Suprapubic skin (tissue), 4 donors: ENCODE results near the gene MALRD1. TPM values are rescaled to one million over a fixed set of nuclear protein-coding genes. Genes with fewer than 3 reads are reported as not detected.

ENCODE experiments used
- DNase-seq, 2 donors: peaks; one replicate each; pipeline ENCODE4 v3.0.0-alpha.2; 2019; ENCODE audit warnings: low spot score in 2 of 2
- H3K27ac ChIP-seq: fragments of 200-600 bp; sonication (generic); one replicate; pipeline ENCODE4 v1.5.1; 2019
- H3K27me3 ChIP-seq: fragments of 200-600 bp; sonication (generic); one replicate; pipeline ENCODE4 v1.5.1; 2019
- H3K36me3 ChIP-seq: fragments of 200-600 bp; sonication (generic); one replicate; pipeline ENCODE4 v1.5.1; 2019
- H3K4me1 ChIP-seq: fragments of 200-600 bp; sonication (generic); one replicate; pipeline ENCODE4 v1.5.1; 2019
- H3K4me3 ChIP-seq: fragments of 200-600 bp; sonication (generic); one replicate; pipeline ENCODE4 v1.5.1; 2019; ENCODE audit warnings: mild to moderate bottlenecking
- H3K9me3 ChIP-seq: fragments of 200-600 bp; sonication (generic); one replicate; pipeline ENCODE4 v1.5.1; 2019
- EP300 ChIP-seq: sonication (generic); formaldehyde crosslinking; IDR thresholded peaks from one replicate; pipeline ENCODE4 v1.6.1; 2017; ENCODE audit warnings: antibody characterized with exemption
- POLR2A ChIP-seq, 2 donors: fragments of 450-650 bp; IDR thresholded peaks; one replicate each; pipeline ENCODE4 v1.6.1; 2017; ENCODE audit warnings: antibody characterized with exemption in 2 of 2, mild to moderate bottlenecking in 2 of 2, moderate library complexity in 2 of 2
- POLR2AphosphoS5 ChIP-seq, 3 donors: sonication (generic); formaldehyde crosslinking; IDR thresholded peaks; one replicate each; pipeline ENCODE4 v1.6.1; 2017; ENCODE audit warnings: antibody characterized with exemption in 3 of 3
- WGBS: methylation state at CpG from one replicate; pipeline ENCODE4 v1.1.5; 2018; 5-methylcytosine and 5-hydroxymethylcytosine counted together
- total RNA-seq, 4 donors: library from RNA; depleted of rRNA; stranded (reverse); fragments of >200 nt; gene quantifications; one replicate each; pipeline ENCODE4 v1.1.0, GENCODE V29; 2016
- TF ChIP-seq, protein P1 (sequence below), 2 donors: fragments of 200-600 bp in 1 of 2; fragments of 450-650 bp in 1 of 2; sonication (generic) in 1 of 2; IDR thresholded peaks; one replicate each; pipeline ENCODE4 v1.5.1; 2016 to 2019; ENCODE audit warnings: antibody characterized with exemption in 2 of 2, mild to moderate bottlenecking in 1 of 2, moderate library complexity in 1 of 2

MALRD1 gene
- total RNA-seq, 4 donors from 2014 or later: 0.23 to 0.80 (median 0.31) TPM; not detected in 1

DNA sequence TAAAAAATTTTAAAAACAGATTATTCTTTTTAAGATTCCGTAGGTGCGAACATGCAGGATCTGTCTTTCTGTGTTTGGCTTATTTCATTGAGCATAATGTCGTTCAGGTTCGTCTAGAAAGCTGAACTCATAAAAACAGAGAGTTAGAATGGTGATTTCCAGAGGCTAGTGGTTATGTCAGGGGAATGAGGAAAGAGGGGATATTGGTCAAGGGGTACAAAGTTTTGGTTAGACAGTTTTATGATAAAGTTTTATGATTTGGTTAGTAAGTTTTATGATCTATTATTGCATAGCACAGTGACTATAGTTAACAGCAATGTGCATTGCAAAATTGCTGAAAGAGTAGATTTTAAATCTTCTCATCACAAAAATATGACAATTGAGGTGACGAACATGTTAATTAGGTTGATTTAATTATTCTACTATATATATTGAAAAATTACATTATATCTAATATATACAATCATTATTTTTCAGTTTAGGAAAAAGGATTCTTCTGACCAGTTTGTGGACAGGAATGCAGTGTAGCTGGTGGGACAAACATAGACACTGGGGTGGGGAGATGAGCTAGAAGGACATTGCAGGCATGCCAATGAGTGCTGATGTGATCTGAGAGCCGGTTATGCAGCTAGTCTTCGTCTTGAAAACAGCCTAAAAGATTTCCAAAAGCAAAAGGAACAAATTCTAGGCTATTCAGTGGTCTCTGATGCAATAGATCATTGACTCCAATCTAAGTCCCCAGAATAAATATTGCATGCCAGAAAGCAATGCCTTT, 31.3 kb upstream of the MALRD1 start:
- no peak overlapping the region for H3K4me3 ChIP-seq
- H3K9me3 ChIP-seq: no peaks in the 10 kb centered on the region
- no peaks in the 10 kb centered on the region for H3K36me3 ChIP-seq
- TF ChIP-seq, protein P1, sequence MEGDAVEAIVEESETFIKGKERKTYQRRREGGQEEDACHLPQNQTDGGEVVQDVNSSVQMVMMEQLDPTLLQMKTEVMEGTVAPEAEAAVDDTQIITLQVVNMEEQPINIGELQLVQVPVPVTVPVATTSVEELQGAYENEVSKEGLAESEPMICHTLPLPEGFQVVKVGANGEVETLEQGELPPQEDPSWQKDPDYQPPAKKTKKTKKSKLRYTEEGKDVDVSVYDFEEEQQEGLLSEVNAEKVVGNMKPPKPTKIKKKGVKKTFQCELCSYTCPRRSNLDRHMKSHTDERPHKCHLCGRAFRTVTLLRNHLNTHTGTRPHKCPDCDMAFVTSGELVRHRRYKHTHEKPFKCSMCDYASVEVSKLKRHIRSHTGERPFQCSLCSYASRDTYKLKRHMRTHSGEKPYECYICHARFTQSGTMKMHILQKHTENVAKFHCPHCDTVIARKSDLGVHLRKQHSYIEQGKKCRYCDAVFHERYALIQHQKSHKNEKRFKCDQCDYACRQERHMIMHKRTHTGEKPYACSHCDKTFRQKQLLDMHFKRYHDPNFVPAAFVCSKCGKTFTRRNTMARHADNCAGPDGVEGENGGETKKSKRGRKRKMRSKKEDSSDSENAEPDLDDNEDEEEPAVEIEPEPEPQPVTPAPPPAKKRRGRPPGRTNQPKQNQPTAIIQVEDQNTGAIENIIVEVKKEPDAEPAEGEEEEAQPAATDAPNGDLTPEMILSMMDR (IDR thresholded peaks at IDR 0.05): no peak
- TF ChIP-seq POLR2AphosphoS5 (IDR thresholded peaks at IDR 0.05): no peak
- no peak for TF ChIP-seq EP300
- TF ChIP-seq POLR2A (IDR thresholded peaks at IDR 0.05): no peak
- no peak overlapping the region for H3K27ac ChIP-seq
- DNase-seq: no peak
- no peaks in the 10 kb centered on the region for H3K27me3 ChIP-seq
- H3K4me1 ChIP-seq: no peaks in the 10 kb centered on the region
- WGBS: 75% methylated on average over 7 of the region's 7 CpGs

- TF ChIP-seq POLR2A (IDR thresholded peaks at IDR 0.05) (no peak), EP300 (no peak), POLR2AphosphoS5 (IDR thresholded peaks at IDR 0.05) (no peak)
- TF ChIP-seq, protein P1 (IDR thresholded peaks at IDR 0.05): no peak
- Histone ChIP-seq H3K9me3 (no peaks in the 10 kb centered on the region), H3K36me3 (no peaks in the 10 kb centered on the region), H3K4me3 (no peak overlapping the region), H3K4me1 (no peaks in the 10 kb centered on the region), H3K27ac (no peak overlapping the region), H3K27me3 (no peaks in the 10 kb centered on the region)
- no peak for DNase-seq
- WGBS: 89% methylated on average over 2 of the region's 2 CpGs
Measured at GRCh38 chr10:19021162-19021561, 27.4 kb upstream of the MALRD1 start.

- TF ChIP-seq EP300 (no peak), POLR2AphosphoS5 (IDR thresholded peaks at IDR 0.05) (no peak), POLR2A (IDR thresholded peaks at IDR 0.05) (no peak)
- TF ChIP-seq, protein P1 (IDR thresholded peaks at IDR 0.05): no peak
- Histone ChIP-seq H3K4me3 (no peak overlapping the region), H3K27me3 (no peaks in the 10 kb centered on the region), H3K36me3 (no peaks in the 10 kb centered on the region), H3K9me3 (no peaks in the 10 kb centered on the region), H3K27ac (no peak overlapping the region), H3K4me1 (no peaks in the 10 kb centered on the region)
- DNase-seq: no peak
- 80% methylated on average over 2 of the region's 2 CpGs for WGBS
Measured at GRCh38 chr10:19024611-19025010, 24.0 kb upstream of the MALRD1 start.

- TF ChIP-seq, protein P1 (IDR thresholded peaks at IDR 0.05): no peak
- TF ChIP-seq POLR2A (IDR thresholded peaks at IDR 0.05): no peak
- TF ChIP-seq POLR2AphosphoS5 (IDR thresholded peaks at IDR 0.05): no peak
- Histone ChIP-seq H3K27ac (no peak overlapping the region), H3K36me3 (no peaks in the 10 kb centered on the region), H3K9me3 (no peaks in the 10 kb centered on the region), H3K4me1 (no peaks in the 10 kb centered on the region), H3K4me3 (no peak overlapping the region), H3K27me3 (no peaks in the 10 kb centered on the region)
- DNase-seq: no peak
- 69% methylated on average over 2 of the region's 2 CpGs for WGBS
Measured at GRCh38 chr10:19031763-19032162, 16.8 kb upstream of the MALRD1 start.

- TF ChIP-seq POLR2AphosphoS5 (IDR thresholded peaks at IDR 0.05): no peak
- no peak for TF ChIP-seq POLR2A (IDR thresholded peaks at IDR 0.05)
- no peak for TF ChIP-seq EP300
- TF ChIP-seq, protein P1 (IDR thresholded peaks at IDR 0.05): no peak
- Histone ChIP-seq H3K4me3 (no peak overlapping the region), H3K27me3 (no peaks in the 10 kb centered on the region), H3K36me3 (no peaks in the 10 kb centered on the region), H3K9me3 (no peaks in the 10 kb centered on the region), H3K4me1 (no peaks in the 10 kb centered on the region), H3K27ac (no peak overlapping the region)
- no peak for DNase-seq
- WGBS: 94% methylated on average over 1 of the region's 1 CpG
Measured at GRCh38 chr10:19033741-19034140, 14.9 kb upstream of the MALRD1 start.
